Measurements from ENCODE around the gene ARHGAP23. TPM values are rescaled to one million over a fixed set of nuclear protein-coding genes. Genes with fewer than 3 reads are reported as not detected.
A peak's percentile ranks its signal among the peaks of the same experiment; 100 is the strongest.

ARHGAP23 gene
- total and polyA plus RNA-seq, 8 donors = 27.7 to 51.0 (median 39.7) TPM

DNA sequence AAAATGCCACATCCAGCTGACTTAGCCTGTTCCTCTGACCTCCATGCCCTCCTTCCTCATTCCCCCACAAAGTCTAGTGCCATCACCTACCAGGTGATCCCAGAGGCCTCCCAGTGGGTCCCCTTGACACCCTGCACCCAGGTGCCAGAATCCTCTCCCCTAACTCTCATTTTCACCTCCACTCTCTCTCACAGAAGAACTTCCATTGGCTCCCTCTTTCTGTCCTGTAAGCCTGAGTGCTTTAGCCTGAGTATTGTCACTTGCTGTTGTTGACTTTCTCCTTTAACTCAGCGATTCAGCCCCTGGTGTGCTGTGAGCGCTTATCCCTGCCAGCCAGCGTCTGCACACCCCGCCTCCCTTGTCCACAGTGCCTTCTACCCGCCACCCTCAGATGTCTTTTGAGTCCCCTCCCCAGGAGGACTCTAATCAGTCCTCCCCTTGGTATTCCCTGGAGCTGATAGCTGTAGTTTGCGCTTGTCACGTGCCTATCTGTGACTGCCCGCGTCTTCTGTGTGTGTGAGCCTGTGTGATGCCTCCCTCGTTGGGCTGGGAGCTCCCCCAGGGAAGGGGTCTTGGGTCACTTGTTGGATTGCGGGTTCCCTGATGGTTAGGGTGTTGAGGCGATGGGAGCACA is 31.9 kb downstream of the ARHGAP23 start:
- H3K27ac ChIP-seq = no peak overlapping the region
- peaks cover 8 to 22% of the 10 kb centered on the region in 2 donors for H3K4me1 ChIP-seq
- DNase-seq (no peak), ATAC-seq (no peak)
- intact Hi-C loops (cut with DNase I) = no loop called here
- peaks cover 0 to 43% of the 10 kb centered on the region in 2 donors for H3K36me3 ChIP-seq
- H3K27me3 ChIP-seq = no peaks in the 10 kb centered on the region
- no peaks in the 10 kb centered on the region for H3K9me3 ChIP-seq
- H3K4me3 ChIP-seq = no peak overlapping the region
- TF ChIP-seq, protein P1, sequence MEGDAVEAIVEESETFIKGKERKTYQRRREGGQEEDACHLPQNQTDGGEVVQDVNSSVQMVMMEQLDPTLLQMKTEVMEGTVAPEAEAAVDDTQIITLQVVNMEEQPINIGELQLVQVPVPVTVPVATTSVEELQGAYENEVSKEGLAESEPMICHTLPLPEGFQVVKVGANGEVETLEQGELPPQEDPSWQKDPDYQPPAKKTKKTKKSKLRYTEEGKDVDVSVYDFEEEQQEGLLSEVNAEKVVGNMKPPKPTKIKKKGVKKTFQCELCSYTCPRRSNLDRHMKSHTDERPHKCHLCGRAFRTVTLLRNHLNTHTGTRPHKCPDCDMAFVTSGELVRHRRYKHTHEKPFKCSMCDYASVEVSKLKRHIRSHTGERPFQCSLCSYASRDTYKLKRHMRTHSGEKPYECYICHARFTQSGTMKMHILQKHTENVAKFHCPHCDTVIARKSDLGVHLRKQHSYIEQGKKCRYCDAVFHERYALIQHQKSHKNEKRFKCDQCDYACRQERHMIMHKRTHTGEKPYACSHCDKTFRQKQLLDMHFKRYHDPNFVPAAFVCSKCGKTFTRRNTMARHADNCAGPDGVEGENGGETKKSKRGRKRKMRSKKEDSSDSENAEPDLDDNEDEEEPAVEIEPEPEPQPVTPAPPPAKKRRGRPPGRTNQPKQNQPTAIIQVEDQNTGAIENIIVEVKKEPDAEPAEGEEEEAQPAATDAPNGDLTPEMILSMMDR (IDR thresholded peaks at IDR 0.05) = no peak

DNA sequence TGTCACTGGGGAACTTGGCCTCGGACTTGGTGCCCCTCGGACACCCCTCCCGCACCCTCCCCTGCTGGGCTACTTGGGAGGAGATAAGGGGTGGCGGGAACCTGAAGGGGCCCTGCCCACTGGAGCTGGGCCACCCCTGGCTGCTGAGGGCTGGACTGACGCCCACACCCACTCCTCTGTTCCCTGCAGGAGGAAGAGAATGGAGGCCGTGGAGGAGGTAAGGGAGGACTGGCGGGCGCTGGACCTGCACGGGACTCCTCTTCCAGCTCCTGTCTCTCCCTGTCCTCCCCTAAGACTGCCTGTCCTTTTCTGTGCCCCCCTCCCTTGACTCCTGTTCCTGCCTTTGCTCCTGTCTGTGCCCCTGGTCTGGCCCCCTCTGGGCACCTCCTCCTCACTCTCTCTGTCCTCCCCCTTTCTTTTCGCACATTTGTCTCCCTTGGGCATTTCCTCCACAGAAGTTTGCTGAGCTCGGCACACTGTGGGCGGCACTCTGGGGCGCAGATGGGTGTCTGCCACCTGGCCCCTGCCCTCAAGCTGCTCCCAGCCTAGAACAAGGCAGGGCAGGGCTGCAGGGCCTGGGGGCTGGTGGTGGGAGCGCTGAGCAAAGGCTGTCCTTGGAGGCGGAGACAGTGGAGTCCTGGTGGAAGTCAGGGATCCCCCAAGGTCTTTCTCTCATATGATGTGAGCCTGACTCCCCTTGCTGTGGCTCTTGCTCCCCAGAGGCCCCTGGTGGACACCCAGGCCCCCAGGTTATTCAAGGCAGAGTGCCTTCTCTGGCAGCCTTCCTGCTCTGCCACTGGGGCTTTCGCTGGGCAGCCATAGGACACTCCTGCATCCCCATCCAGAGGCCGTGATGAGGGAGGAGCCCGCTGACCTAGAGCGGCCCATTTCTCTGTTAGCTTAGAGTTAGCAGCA is 32.7 kb downstream of the ARHGAP23 start:
- intact Hi-C loops (cut with DNase I) = no loop called here
- TF ChIP-seq, protein P1 (IDR thresholded peaks at IDR 0.05) = no peak
- no peak for DNase-seq
- no peak for ATAC-seq
- Histone ChIP-seq H3K27me3 (no peaks in the 10 kb centered on the region), H3K4me1 (peaks cover 12 to 22% of the 10 kb centered on the region in 2 donors), H3K4me3 (no peak overlapping the region), H3K27ac (no peak overlapping the region), H3K36me3 (peaks cover 0 to 43% of the 10 kb centered on the region in 2 donors), H3K9me3 (no peaks in the 10 kb centered on the region)

DNA sequence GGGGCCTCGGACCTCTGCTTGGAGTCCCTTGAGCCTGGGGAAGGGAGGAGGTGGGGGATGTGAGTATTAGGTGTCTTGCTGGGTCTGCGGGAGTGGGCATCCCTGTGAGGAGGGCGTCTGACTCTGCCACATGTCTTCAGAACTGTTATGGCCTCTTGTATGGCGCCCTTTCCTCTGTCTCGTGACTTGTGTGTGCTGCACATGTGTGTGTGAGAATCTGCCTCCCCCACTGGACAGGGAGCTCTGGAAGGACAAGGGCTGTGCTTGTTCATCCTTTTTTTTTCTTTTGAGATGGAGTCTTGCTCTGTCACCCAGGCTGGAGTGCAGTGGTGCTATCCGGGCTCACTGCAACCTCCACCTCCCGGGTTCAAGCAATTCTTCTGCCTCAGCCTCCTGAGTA is 33.4 kb downstream of the ARHGAP23 start:
- ATAC-seq (no peak), DNase-seq (no peak)
- TF ChIP-seq, protein P1 (IDR thresholded peaks at IDR 0.05) = no peak
- intact Hi-C loops (cut with DNase I) = no loop called here
- peaks cover 12 to 24% of the 10 kb centered on the region in 2 donors for H3K4me1 ChIP-seq
- no peaks in the 10 kb centered on the region for H3K27me3 ChIP-seq
- H3K4me3 ChIP-seq = no peak overlapping the region
- H3K36me3 ChIP-seq = peaks cover 0 to 49% of the 10 kb centered on the region in 2 donors
- no peaks in the 10 kb centered on the region for H3K9me3 ChIP-seq
- no peak overlapping the region for H3K27ac ChIP-seq

DNA sequence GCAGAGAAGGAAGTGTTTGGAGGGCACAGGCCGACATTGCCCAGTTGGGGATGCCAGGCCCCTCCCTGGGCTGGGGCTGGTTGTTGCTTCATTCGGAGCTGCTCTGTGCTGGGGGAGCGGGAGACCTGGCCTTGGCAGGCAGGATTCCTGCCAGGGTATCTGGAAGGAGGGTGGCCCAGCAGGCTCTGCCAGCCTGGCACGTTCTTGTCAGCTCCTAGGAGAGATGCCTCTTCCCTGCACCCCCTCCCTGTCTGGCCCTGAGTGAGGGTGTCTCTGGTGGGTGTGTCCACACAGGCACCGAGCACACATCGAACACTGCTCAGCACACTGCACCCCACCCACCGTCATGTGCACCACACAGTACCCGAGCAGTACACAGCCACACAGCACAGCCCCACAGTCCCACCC is 35.2 kb downstream of the ARHGAP23 start:
- H3K4me1 ChIP-seq = peaks cover 12 to 29% of the 10 kb centered on the region in 2 donors
- ATAC-seq = no peak
- no peaks in the 10 kb centered on the region for H3K27me3 ChIP-seq
- intact Hi-C loops (cut with DNase I) = no loop called here
- TF ChIP-seq, protein P1 (IDR thresholded peaks at IDR 0.05) = no peak
- no peaks in the 10 kb centered on the region for H3K9me3 ChIP-seq
- no peak overlapping the region for H3K4me3 ChIP-seq
- peaks cover 0 to 57% of the 10 kb centered on the region in 2 donors for H3K36me3 ChIP-seq
- H3K27ac ChIP-seq = no peak overlapping the region
- no peak for DNase-seq

DNA sequence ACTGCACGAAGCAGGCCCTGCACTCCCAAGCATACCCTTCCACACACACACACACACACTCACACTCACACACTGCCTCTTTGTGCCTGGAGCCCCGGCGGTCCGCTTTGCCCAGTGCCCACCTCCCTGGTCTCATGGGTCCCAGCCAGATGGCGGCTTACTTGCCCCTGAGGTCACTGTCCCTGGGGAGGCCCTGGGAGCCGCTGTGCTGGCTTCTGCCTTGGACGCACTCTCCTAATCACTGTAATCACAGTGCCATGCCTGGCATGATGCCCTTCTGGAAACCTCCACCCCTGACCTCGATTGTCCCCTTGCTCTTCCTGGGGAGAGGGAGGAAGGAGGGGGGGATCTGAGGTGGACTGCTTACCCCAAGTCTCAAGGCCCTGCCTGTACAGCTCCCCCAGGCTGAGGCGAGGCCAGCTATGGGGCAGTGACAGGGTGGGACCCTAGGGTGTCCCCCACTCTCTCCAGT is 36.0 kb downstream of the ARHGAP23 start:
- H3K36me3 ChIP-seq = peaks cover 0 to 58% of the 10 kb centered on the region in 2 donors
- peaks cover 12 to 29% of the 10 kb centered on the region in 2 donors for H3K4me1 ChIP-seq

More for the DNA sequence above, 36.0 kb downstream of the ARHGAP23 start:
- Histone ChIP-seq H3K27ac (peak overlapping the region; percentile 74 to 88), H3K9me3 (no peaks in the 10 kb centered on the region), H3K27me3 (no peaks in the 10 kb centered on the region), H3K4me3 (peak overlapping the region; percentile 31 to 32)
- intact Hi-C loops (cut with DNase I) = no loop called here
- TF ChIP-seq, protein P1 (IDR thresholded peaks at IDR 0.05) = no peak
- peak; percentile 23 for ATAC-seq
- DNase-seq = no peak
